GM18519 (cell line): Measurements from ENCODE around the gene TTC39A.
"Not testable (repeated sequence)": the region's sequence is repeated elsewhere in the genome, so short reads cannot be mapped to it uniquely, and the experiment has no call there.

Experiments
- ATAC-seq: cut with Tn5 transposase; IDR thresholded peaks from one replicate; pipeline ENCODE4 v1.9.1; 2021; ENCODE audit warnings: mild to moderate bottlenecking, moderate library complexity; ENCODE audit not compliant: unreplicated experiment, low FRiP score

The TTC39A gene

DNA sequence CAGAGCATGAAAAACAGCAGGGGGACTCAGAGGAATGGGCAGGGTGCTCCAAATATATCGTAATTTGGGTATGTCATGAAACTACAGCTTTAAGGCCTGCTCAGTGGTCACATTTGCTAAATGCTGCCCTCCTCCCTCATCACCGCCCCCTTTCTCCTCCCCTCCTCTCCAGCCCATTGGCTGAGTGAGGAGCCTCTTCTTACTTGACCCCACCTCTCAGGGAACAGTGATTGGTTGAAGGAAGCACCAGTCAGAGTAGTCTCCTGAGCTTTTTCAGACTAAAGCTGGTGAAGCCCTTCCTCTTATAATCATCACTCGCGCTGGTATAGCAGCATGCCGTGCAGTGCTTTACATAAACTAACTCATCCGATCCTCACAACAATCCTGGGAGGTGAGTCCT is 10.0 kb upstream of the TTC39A start:
- no peak for ATAC-seq

DNA sequence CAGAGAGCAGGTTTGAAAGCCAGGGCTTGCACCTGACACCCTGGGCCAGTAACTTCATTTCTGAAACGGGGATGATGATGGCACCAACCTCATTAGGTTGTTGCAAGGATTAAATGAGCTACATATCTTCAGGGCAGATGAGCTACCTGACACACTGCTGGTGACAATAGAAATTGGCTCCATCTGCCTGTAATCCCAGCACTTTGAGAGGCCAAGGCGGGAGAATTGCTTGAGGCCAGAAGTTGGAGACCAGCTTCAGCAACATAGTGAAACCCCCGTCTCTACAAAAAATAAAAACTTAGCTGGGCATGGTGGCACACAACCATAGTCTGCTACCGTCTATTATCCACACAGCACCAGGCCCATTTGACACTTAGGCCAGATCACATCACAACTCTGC is 6.3 kb upstream of the TTC39A start:
- ATAC-seq: no peak

- ATAC-seq: no peak
Observed at GRCh38 chr1:51336004-51336403, 5.6 kb upstream of the TTC39A start.

DNA sequence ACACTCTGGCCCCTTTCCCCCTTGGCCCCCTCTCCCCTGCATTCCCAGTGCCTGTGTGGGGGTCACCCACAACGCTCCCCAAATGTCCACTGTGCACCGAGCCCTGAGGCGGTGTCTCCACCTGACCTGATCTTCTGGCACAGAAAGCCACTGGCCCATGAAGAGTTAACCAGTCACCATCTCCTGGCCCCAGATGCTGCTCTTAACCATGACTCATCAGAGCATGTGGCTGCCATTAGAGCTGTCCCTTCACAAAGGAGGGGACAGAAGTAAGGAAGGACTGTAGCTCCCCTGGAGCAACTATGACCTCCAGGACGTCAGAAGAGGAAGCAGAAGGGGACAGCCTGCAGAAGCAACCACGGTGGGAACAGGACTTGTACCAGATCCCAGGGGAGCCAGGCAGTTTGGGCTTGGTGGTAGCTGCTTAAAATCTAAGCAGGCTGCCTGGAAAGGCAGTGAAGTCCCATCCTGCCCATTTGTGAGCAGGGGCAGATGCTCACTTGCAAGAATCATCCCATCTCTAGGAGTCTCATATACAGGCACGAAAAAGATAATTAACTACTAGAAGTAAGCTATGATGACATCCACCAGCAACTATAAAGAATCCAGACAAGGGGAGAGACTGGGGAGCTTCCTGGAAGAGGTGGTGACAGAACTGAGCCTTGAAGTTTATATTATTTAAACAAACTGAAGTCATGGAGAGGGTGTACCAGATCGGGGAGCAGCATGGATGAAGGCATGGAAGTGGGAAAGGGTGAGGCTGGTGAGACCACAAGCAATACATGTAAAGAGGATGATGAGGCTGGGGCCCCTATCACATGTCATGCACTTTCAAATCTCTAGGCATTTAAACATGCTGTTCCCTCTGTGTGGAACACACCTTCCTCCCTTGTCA is 1.1 kb upstream of the TTC39A start:
- no peak for ATAC-seq

DNA sequence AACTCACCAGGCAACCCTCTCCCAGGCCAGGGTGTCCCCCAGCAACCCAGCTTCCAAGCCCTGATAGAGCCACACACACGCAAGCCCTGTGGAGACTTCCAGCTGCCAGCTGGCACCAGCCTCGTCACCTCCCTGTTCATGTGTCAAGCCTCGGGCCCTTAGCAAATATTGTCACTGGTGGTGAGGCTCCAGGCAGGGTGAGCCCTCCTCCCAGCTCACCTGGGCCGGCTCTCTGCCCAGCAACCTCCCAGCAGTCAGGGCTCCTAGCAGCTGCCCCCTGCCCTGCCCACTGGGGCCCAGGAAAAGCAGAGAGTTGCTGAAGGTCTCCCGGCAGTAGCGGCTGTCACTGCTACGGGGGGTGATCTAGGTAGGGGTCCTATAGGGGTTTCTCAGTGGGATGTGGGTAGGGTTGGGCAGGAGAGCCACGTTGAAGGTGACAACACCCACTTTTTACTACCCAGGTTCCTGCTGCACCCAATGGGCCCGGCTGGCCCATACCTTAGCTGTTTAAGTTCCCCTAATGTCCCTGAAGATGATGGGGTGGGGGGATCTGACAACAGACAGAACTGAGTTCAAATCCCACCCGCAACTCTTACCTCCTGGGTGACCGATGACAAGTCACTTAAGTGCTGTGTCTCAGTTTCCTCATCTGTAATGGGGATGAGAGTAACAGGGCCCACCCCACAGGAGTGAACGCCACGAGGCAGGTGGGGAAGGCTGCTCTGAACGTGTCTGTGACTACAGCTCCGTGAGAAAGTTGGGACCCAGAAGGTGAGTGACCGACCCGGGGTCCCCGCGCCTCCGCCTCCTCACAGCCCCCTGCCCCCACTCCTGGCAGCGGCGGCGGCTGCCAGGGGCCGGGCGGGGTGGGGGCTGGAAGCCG is 678 bp downstream of the TTC39A start:
- no peak for ATAC-seq

DNA sequence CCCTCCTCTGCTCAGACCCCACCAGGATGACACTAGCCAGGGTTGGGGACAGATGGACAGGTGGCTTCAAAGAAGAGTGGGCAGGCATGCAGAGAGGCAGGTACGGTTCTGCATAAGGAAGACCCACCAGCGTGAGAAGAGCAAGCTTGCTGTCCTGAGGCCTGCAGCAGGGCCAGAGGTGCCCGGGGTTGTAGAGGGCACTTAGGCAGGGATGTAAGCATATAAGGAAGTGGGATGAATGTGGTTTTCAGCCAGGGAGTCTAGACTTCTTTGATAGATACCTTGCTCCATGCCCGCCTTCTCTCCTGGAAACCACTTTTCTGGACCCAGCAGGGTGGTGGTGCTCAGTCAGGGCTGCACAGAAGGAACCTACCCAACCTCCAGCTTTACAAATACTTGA is 1.4 kb downstream of the TTC39A start:
- no peak for ATAC-seq

- ATAC-seq: no peak
Observed at GRCh38 chr1:51328279-51328678, 2.1 kb downstream of the TTC39A start.

DNA sequence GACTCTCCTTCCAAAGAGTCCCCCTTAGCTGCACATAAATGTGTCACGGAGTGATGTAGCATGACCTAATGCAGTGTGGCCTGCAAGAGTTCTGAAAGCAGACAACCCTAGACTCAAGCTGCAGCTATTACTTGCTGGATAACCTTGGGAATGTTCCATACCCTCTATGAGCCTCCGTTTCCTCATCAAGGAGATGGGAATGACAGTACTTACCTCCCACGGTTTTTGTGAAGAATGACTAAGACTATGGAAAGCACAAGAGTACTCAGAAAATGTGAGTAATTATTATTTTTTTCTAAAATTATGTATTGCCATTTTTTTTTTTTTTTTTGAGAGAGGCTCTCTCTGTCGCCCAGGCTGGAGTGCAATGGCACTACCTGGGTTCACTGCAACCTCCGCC is 3.0 kb downstream of the TTC39A start:
- ATAC-seq: no peak

DNA sequence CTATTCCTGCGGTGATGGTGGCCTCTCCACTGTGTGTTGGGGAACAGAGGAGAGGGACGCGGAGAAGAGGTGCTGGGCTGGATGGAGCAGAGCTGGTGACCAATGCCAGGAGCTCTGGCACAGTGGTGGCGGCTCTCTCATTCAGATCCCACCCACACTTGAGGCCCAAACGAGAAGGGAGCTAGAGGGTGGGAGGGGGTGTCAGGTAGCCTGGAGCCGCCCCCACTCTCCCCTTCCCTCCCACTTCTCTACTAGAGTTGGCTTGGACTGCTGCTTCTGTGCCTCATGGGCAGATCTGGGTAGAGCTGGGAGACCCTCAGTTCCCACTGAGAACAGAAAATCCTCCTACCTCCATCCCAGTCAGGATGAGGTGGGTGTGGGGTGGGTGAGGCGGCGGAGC is 3.5 kb downstream of the TTC39A start:
- ATAC-seq: no peak

- no peak for ATAC-seq
Observed at GRCh38 chr1:51325878-51326755, 4.2 kb downstream of the TTC39A start.

DNA sequence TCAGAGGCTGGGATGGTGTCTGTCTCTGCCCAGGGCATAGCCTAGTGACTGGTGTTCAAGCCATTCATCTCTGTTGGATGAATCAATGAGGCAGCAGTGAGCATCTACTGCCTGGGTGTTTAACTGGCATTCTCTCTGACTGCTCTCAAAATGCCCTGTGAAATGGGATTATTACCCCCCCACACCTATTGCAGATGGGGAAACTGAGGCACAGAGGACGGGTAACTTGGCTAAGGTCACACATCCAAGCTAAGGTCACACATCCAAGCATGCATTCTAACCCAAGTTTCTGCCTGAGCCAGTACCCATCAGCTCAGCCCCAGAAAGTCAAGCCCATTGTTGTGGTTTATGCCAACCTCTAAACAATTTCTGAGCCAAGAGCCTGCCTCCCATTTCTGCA is 5.0 kb downstream of the TTC39A start:
- no peak for ATAC-seq

- not testable (repeated sequence) for ATAC-seq
Observed at GRCh38 chr1:51325011-51325385, 5.4 kb downstream of the TTC39A start.

GRCh38 chr1:51324251-51325010 is 5.9 kb downstream of the TTC39A start:
- ATAC-seq: no peak

GRCh38 chr1:51323778-51324177 is 6.6 kb downstream of the TTC39A start:
- ATAC-seq: no peak

DNA sequence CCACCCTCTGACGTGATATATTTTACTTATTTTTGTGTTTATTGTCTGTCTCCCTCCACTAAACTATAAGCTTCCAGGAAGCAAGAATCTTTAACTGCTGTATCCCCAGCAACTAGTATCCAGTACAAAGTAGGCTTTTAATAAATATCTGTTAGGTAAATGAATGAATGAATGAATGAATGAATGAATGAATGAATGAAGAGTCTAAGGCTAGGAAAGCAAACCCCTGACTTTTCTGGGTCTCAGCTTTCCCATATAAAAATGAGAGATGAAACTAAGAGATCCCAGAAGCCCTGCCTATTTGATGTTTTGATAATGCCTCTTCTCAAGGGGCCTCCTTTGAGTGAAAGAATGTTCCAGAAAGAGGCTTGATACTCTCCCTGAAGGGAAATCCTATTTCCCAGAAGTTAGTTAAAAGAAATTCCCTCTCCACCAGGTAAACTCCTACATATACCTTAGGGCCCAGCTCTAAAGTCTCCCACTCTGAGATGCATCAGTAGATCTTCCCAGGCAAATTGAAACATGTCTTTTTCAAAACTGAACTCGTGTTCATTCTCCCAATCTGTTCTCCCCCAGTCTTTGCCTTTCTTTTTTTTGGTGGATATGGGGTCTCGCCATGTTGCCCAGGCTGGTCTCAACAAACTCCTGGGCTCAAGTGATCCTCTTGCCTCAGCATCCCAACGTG is 7.8 kb downstream of the TTC39A start:
- ATAC-seq: no peak

GRCh38 chr1:51321924-51322280 is 8.5 kb downstream of the TTC39A start:
- ATAC-seq: no peak

- ATAC-seq: no peak
Observed at GRCh38 chr1:51320967-51321923, 9.1 kb downstream of the TTC39A start.

GRCh38 chr1:51317798-51318197 is 12.6 kb downstream of the TTC39A start:
- ATAC-seq: no peak

DNA sequence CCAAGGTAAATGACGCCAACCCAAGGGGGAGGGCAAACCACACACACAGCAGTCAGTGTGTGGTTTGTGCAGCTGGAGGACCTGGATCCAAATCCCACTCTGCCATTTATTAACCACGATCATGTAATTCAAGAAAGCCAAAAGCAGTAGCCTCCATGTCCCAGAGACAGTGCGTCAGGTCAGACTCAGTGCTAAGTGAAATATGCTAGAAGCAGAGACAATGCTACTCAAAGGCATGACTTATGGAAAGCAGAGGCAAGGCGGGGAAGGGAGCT is 13.6 kb downstream of the TTC39A start:
- ATAC-seq: no peak
